ENCODE results near the gene SYNRG.

The SYNRG gene

GRCh38 chr17:37592291-37592690 lies 16.9 kb downstream of the SYNRG start:
- DNase-seq = no peak

GRCh38 chr17:37585066-37585465 lies 24.2 kb downstream of the SYNRG start:
- no peak for DNase-seq

- DNase-seq = no peak
Measured at GRCh38 chr17:37576281-37576680, 32.9 kb downstream of the SYNRG start.

- DNase-seq = no peak
Measured at GRCh38 chr17:37574427-37574826, 34.8 kb downstream of the SYNRG start.

GRCh38 chr17:37571674-37572073 lies 37.5 kb downstream of the SYNRG start:
- no peak for DNase-seq

GRCh38 chr17:37570527-37571093 lies 38.6 kb downstream of the SYNRG start:
- no peak for DNase-seq

- DNase-seq = no peak
Measured at GRCh38 chr17:37568350-37569053, 40.7 kb downstream of the SYNRG start.

- DNase-seq = no peak
Measured at GRCh38 chr17:37567538-37567937, 41.7 kb downstream of the SYNRG start.

- DNase-seq = no peak
Measured at GRCh38 chr17:37567137-37567536, 42.1 kb downstream of the SYNRG start.

GRCh38 chr17:37564252-37564651 lies 45.0 kb downstream of the SYNRG start:
- no peak for DNase-seq

GRCh38 chr17:37562016-37562745 lies 47.0 kb downstream of the SYNRG start:
- DNase-seq = no peak

GRCh38 chr17:37558299-37558698 lies 50.9 kb downstream of the SYNRG start:
- no peak for DNase-seq

GRCh38 chr17:37557482-37557881 lies 51.7 kb downstream of the SYNRG start:
- DNase-seq = no peak

- no peak for DNase-seq
Measured at GRCh38 chr17:37555386-37555785, 53.8 kb downstream of the SYNRG start.

- DNase-seq = no peak
Measured at GRCh38 chr17:37553401-37553966, 55.7 kb downstream of the SYNRG start.

- DNase-seq = no peak
Measured at GRCh38 chr17:37551788-37552187, 57.4 kb downstream of the SYNRG start.

GRCh38 chr17:37547986-37548385 lies 61.2 kb downstream of the SYNRG start:
- DNase-seq = no peak

GRCh38 chr17:37546302-37546701 lies 62.9 kb downstream of the SYNRG start:
- DNase-seq = no peak

- DNase-seq = no peak
Measured at GRCh38 chr17:37545486-37545885, 63.7 kb downstream of the SYNRG start.

- no peak for DNase-seq
Measured at GRCh38 chr17:37543637-37544052, 65.6 kb downstream of the SYNRG start.

- DNase-seq = no peak
Measured at GRCh38 chr17:37541880-37542660, 67.1 kb downstream of the SYNRG start.

- no peak for DNase-seq
Measured at GRCh38 chr17:37538981-37539659, 70.1 kb downstream of the SYNRG start.

Data from activated CD4-positive, CD25-positive, alpha-beta regulatory T cell (primary cell).